ENCODE results near the gene PRDM1.

The PRDM1 gene

GRCh38 chr6:106116125-106116832, 30.1 kb downstream of the PRDM1 start:
- Histone ChIP-seq H3K36me3 (ENCODE audit: control insufficient read depth, insufficient read depth, low read length) (no peaks in the 10 kb centered on the region), H3K9me3 (ENCODE audit: control insufficient read depth, insufficient read depth, low read depth, low read length) (no peaks in the 10 kb centered on the region), H3K9ac (ENCODE audit: low read length) (no peak overlapping the region), H3K27me3 (ENCODE audit: control insufficient read depth, insufficient read depth, low read length) (no peaks in the 10 kb centered on the region), H3K4me3 (ENCODE audit: low read depth, low read length) (no peak overlapping the region), H3K27ac (ENCODE audit: low read depth, low read length) (no peak overlapping the region), H3K4me1 (ENCODE audit: control insufficient read depth, insufficient read depth, low read length) (peaks cover 7% of the 10 kb centered on the region; the same call in 1 of the 2 replicates)

DNA sequence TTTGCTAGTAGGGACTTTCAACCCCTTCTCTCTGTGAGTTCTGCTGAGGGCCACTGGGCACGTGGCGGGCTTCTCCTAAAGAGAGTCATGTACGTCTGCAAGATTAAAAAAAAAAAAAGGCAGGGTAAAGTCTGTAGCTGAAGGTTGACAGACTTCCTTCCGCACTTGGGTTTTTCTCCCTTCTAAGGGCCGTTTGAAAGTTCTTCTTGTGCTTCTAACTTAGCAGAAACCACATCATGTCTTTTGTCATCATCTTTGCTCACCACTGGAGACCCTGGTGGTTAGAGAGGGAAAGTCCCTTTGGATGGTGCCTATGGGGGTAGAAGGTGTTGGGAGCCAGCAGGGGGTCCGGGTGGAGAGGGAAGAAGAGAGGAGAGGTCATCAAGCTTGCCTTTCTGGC, 31.4 kb downstream of the PRDM1 start:
- H3K27me3 ChIP-seq (ENCODE audit: control insufficient read depth, insufficient read depth, low read length), result no peaks in the 10 kb centered on the region
- H3K27ac ChIP-seq (ENCODE audit: low read depth, low read length), result no peak overlapping the region
- no peak overlapping the region for H3K4me3 ChIP-seq (ENCODE audit: low read depth, low read length)
- no peaks in the 10 kb centered on the region for H3K36me3 ChIP-seq (ENCODE audit: control insufficient read depth, insufficient read depth, low read length)
- no peaks in the 10 kb centered on the region for H3K9me3 ChIP-seq (ENCODE audit: control insufficient read depth, insufficient read depth, low read depth, low read length)
- H3K9ac ChIP-seq (ENCODE audit: low read length), result no peak overlapping the region
- peaks cover 7% of the 10 kb centered on the region; the same call in 1 of the 2 replicates for H3K4me1 ChIP-seq (ENCODE audit: control insufficient read depth, insufficient read depth, low read length)

DNA sequence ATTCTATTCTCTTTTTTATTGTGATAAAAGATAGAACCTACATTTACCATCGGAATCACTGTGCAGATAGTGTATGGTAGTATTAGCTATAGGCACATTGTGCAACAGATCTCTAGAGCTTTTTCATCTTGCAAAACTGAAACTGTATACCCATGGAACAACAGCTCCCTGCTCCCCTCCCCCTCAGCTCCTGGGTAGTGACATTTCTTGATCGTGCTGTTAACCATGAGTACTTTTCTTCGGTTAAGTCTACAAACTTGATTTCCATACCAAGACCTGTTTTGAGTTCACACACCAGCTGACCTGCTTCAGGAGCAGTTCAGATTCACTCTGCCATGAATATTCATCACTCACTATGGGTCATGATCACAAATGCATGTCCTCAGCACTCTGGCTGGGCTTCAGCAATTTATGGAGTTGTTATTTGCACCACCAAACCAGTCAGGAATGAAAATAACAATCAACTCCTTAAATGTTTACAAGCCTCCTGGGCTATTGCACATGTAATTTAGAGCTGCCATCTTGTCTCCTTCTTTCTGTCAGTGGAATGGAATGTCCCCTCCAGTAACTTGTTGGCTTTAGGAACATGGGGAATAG, 32.8 kb downstream of the PRDM1 start:
- H3K4me1 ChIP-seq (ENCODE audit: control insufficient read depth, insufficient read depth, low read length), result peaks cover 7% of the 10 kb centered on the region; the same call in 1 of the 2 replicates
- no peaks in the 10 kb centered on the region for H3K36me3 ChIP-seq (ENCODE audit: control insufficient read depth, insufficient read depth, low read length)
- H3K9me3 ChIP-seq (ENCODE audit: control insufficient read depth, insufficient read depth, low read depth, low read length), result no peaks in the 10 kb centered on the region
- H3K27me3 ChIP-seq (ENCODE audit: control insufficient read depth, insufficient read depth, low read length), result no peaks in the 10 kb centered on the region
- no peak overlapping the region for H3K4me3 ChIP-seq (ENCODE audit: low read depth, low read length)
- no peak overlapping the region for H3K9ac ChIP-seq (ENCODE audit: low read length)
- H3K27ac ChIP-seq (ENCODE audit: low read depth, low read length), result no peak overlapping the region

DNA sequence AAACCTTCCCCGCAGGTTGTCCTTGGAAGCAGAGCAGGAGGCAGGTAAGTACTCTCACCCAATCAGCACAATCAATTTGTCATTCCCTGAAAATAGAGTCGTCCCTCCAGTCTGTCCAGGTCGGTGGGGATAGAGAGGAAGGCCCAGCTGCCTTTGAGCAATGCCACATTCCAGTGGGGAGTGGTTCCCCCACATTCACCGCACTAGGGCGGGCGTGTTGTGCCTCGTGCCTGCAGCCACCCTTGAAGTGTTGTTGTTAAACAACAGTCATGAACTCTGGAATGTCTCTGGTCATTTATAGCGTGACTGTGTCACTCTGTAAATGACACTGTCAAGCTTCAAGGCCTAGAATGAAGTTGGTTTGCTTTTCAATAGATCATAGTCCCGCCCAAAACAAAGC, 33.4 kb downstream of the PRDM1 start:
- no peak overlapping the region for H3K9ac ChIP-seq (ENCODE audit: low read length)
- no peak overlapping the region for H3K27ac ChIP-seq (ENCODE audit: low read depth, low read length)
- H3K9me3 ChIP-seq (ENCODE audit: control insufficient read depth, insufficient read depth, low read depth, low read length), result no peaks in the 10 kb centered on the region
- no peak overlapping the region for H3K4me3 ChIP-seq (ENCODE audit: low read depth, low read length)
- no peaks in the 10 kb centered on the region for H3K27me3 ChIP-seq (ENCODE audit: control insufficient read depth, insufficient read depth, low read length)
- H3K36me3 ChIP-seq (ENCODE audit: control insufficient read depth, insufficient read depth, low read length), result no peaks in the 10 kb centered on the region
- H3K4me1 ChIP-seq (ENCODE audit: control insufficient read depth, insufficient read depth, low read length), result peaks cover 7% of the 10 kb centered on the region; the same call in 1 of the 2 replicates

DNA sequence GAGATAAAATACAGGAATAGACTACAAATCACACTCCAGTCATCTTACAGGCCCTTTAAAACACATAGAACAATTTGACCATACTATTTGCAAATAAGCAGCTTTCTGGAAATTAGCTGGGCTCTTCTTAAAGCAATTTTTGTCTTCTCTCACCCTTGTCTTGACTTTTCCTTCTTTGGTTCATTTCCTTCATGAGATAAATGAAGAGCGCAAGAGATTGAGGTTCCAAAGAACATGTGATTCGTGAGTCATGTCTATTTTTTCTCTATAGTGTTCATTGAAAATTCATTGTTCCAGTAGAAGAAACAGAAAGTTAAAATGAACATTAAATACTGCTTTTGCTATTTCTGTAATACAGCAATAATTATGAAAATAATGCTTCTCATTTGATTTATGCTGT, 33.9 kb downstream of the PRDM1 start:
- Histone ChIP-seq H3K36me3 (ENCODE audit: control insufficient read depth, insufficient read depth, low read length) (no peaks in the 10 kb centered on the region), H3K4me1 (ENCODE audit: control insufficient read depth, insufficient read depth, low read length) (peaks cover 7% of the 10 kb centered on the region; the same call in 1 of the 2 replicates), H3K27me3 (ENCODE audit: control insufficient read depth, insufficient read depth, low read length) (no peaks in the 10 kb centered on the region), H3K4me3 (ENCODE audit: low read depth, low read length) (no peak overlapping the region), H3K27ac (ENCODE audit: low read depth, low read length) (no peak overlapping the region), H3K9ac (ENCODE audit: low read length) (no peak overlapping the region), H3K9me3 (ENCODE audit: control insufficient read depth, insufficient read depth, low read depth, low read length) (no peaks in the 10 kb centered on the region)

DNA sequence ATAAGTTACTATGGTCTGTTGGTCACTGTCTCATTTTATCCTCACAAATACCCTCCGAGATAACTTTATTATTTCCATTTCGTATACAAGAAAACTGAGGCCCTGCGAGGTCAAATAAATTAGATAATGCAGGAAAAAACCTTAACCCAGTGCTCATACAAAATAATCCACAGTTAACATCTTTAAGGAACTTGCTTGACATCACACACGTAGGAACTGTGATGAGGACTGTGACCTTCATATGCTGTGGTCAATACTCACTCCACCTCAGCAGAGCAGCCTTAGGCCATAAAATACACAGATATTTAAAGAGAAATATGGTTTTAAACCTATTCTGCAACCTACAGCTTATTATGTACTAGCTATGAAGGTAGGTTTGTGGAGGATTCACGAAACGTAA, 34.3 kb downstream of the PRDM1 start:
- Histone ChIP-seq H3K36me3 (ENCODE audit: control insufficient read depth, insufficient read depth, low read length) (no peaks in the 10 kb centered on the region), H3K9me3 (ENCODE audit: control insufficient read depth, insufficient read depth, low read depth, low read length) (no peaks in the 10 kb centered on the region), H3K9ac (ENCODE audit: low read length) (no peak overlapping the region), H3K4me1 (ENCODE audit: control insufficient read depth, insufficient read depth, low read length) (peaks cover 7% of the 10 kb centered on the region; the same call in 1 of the 2 replicates), H3K27ac (ENCODE audit: low read depth, low read length) (no peak overlapping the region), H3K4me3 (ENCODE audit: low read depth, low read length) (no peak overlapping the region), H3K27me3 (ENCODE audit: control insufficient read depth, insufficient read depth, low read length) (no peaks in the 10 kb centered on the region)

GRCh38 chr6:106122306-106122918, 36.3 kb downstream of the PRDM1 start:
- Histone ChIP-seq H3K4me1 (ENCODE audit: control insufficient read depth, insufficient read depth, low read length) (peaks cover 7% of the 10 kb centered on the region; the same call in 1 of the 2 replicates), H3K9ac (ENCODE audit: low read length) (no peak overlapping the region), H3K27me3 (ENCODE audit: control insufficient read depth, insufficient read depth, low read length) (no peaks in the 10 kb centered on the region), H3K4me3 (ENCODE audit: low read depth, low read length) (no peak overlapping the region), H3K27ac (ENCODE audit: low read depth, low read length) (no peak overlapping the region), H3K36me3 (ENCODE audit: control insufficient read depth, insufficient read depth, low read length) (no peaks in the 10 kb centered on the region), H3K9me3 (ENCODE audit: control insufficient read depth, insufficient read depth, low read depth, low read length) (no peaks in the 10 kb centered on the region)

GRCh38 chr6:106122938-106123656, 37.0 kb downstream of the PRDM1 start:
- peaks cover 7% of the 10 kb centered on the region; the same call in 1 of the 2 replicates for H3K4me1 ChIP-seq (ENCODE audit: control insufficient read depth, insufficient read depth, low read length)
- no peaks in the 10 kb centered on the region for H3K27me3 ChIP-seq (ENCODE audit: control insufficient read depth, insufficient read depth, low read length)
- H3K4me3 ChIP-seq (ENCODE audit: low read depth, low read length), result no peak overlapping the region
- no peaks in the 10 kb centered on the region for H3K36me3 ChIP-seq (ENCODE audit: control insufficient read depth, insufficient read depth, low read length)
- no peak overlapping the region for H3K27ac ChIP-seq (ENCODE audit: low read depth, low read length)
- no peak overlapping the region for H3K9ac ChIP-seq (ENCODE audit: low read length)
- H3K9me3 ChIP-seq (ENCODE audit: control insufficient read depth, insufficient read depth, low read depth, low read length), result no peaks in the 10 kb centered on the region

DNA sequence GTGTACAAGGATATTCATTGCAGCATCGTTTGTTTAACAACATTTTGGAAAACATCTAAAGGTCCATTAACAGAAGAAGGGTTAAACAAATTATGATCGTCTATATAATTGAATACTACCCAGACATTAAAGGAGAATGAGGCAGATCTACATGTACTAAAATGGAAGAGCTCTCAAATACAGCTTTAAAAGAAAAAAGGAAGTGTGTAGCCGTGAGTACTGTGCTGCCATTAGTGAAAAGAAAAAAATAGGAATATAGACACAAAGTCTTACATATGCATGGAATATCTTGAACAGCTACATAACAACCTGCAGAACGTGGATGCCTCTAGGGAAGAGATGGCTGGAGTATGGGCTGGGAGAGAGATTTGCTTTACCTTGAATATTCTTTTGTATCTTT, 37.9 kb downstream of the PRDM1 start:
- peaks cover 6% of the 10 kb centered on the region; the same call in 1 of the 2 replicates for H3K4me1 ChIP-seq (ENCODE audit: control insufficient read depth, insufficient read depth, low read length)
- H3K27ac ChIP-seq (ENCODE audit: low read depth, low read length), result no peak overlapping the region

DNA sequence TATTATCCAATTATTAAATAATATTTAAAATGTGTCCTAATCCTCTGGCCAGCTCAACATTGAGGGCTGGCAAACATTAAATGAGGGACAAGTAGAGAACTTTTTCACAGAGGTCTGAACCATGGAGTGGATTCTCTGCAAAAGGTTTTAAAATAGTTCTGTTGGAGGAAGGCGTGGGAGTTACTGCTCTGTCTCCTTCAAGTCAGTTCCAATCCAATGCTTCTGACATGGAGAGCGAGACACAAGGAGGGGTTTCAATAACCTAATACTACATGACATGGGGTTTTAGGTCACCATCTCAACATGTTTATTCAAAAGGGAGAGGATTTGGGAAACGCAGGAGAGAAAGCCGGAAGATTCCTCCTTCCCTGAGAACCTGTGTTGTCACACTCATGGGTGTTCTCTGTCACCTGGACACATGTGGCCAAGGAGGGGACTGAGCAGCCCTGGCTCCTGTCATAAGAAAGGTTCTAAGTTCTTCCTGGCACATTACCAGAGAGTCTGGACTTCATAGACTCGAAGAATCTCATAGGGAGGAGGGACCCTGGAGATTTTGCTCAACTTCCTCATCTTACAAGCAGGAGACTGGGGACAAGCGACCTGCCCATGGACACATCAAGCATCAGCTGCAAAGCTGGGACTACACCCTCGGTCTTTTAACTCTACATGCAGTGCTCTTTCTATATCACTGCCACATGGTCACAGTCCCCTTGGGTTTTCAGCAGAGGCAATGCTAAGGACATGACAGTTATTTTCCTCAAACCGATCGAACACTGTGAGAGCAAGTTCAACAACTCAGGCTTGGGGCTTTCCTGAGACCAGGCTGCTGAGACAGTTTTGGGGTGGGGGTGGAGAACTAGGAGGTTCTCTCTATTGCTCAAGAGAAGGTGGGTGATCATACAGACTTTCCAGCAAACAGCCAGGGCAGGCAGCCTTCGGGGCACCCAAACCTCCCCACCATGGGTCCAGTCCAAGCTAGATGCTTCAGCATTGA, 38.6 kb downstream of the PRDM1 start:
- no peak overlapping the region for H3K27ac ChIP-seq (ENCODE audit: low read depth, low read length)

More for the DNA sequence above, 37.9 kb downstream of the PRDM1 start:
- no peak overlapping the region for H3K4me3 ChIP-seq (ENCODE audit: low read depth, low read length)
- H3K9ac ChIP-seq (ENCODE audit: low read length), result no peak overlapping the region
- no peaks in the 10 kb centered on the region for H3K27me3 ChIP-seq (ENCODE audit: control insufficient read depth, insufficient read depth, low read length)
- no peaks in the 10 kb centered on the region for H3K9me3 ChIP-seq (ENCODE audit: control insufficient read depth, insufficient read depth, low read depth, low read length)
- H3K36me3 ChIP-seq (ENCODE audit: control insufficient read depth, insufficient read depth, low read length), result no peaks in the 10 kb centered on the region

More for the DNA sequence above, 38.6 kb downstream of the PRDM1 start:
- Histone ChIP-seq H3K27me3 (ENCODE audit: control insufficient read depth, insufficient read depth, low read length) (no peaks in the 10 kb centered on the region), H3K9me3 (ENCODE audit: control insufficient read depth, insufficient read depth, low read depth, low read length) (no peaks in the 10 kb centered on the region), H3K4me3 (ENCODE audit: low read depth, low read length) (no peak overlapping the region), H3K4me1 (ENCODE audit: control insufficient read depth, insufficient read depth, low read length) (no peaks in the 10 kb centered on the region), H3K36me3 (ENCODE audit: control insufficient read depth, insufficient read depth, low read length) (no peaks in the 10 kb centered on the region), H3K9ac (ENCODE audit: low read length) (no peak overlapping the region)

Measured in HUES6 (cell line).